GM23338 (cell line): ENCODE data around the gene PTPN18. TPM values are rescaled to one million over a fixed set of nuclear protein-coding genes. Genes with fewer than 3 reads are reported as not detected.

ENCODE experiments used
- ATAC-seq: fragments of 200-7000 bp; cut with Tn5 transposase; 3 replicates; pipeline ENCODE4 v1.9.1; 2020
- DNase-seq: peaks from one replicate; pipeline ENCODE4 v3.0.0-alpha.2; 2015; ENCODE audit warnings: low spot score
- H2AFZ ChIP-seq: fragments of 200-600 bp; sonication (generic); 2 replicates; pipeline ENCODE4 v1.8.0; 2016; ENCODE audit warnings: antibody characterized with exemption, mild to moderate bottlenecking, moderate library complexity
- H3F3A ChIP-seq: fragments of 200-600 bp; sonication (generic); replicated peaks from 2 replicates; pipeline ENCODE4 v1.8.0; 2017; ENCODE audit warnings: antibody characterized with exemption, mixed run types, low read depth
- H3K27ac ChIP-seq: fragments of 200-600 bp; sonication (generic); 2 replicates; pipeline ENCODE4 v1.6.1; 2016; ENCODE audit warnings: low read depth
- H3K27me3 ChIP-seq: fragments of 200-600 bp; sonication (generic); 2 replicates; pipeline ENCODE4 v1.8.0; 2016; ENCODE audit warnings: mild to moderate bottlenecking, mixed run types, moderate library complexity; ENCODE audit not compliant: insufficient read depth
- H3K36me3 ChIP-seq: fragments of 200-600 bp; sonication (generic); 2 replicates; pipeline ENCODE4 v1.8.0; 2016; ENCODE audit warnings: mild to moderate bottlenecking; ENCODE audit not compliant: insufficient read depth
- H3K4me1 ChIP-seq: fragments of 200-600 bp; sonication (generic); 2 replicates; pipeline ENCODE4 v1.8.0; 2016; ENCODE audit warnings: mild to moderate bottlenecking, moderate library complexity; ENCODE audit not compliant: insufficient read depth
- H3K4me2 ChIP-seq: fragments of 200-600 bp; sonication (generic); 2 replicates; pipeline ENCODE4 v1.7.1; 2017; ENCODE audit warnings: mixed run types
- H3K4me3 ChIP-seq: fragments of 200-600 bp; sonication (generic); 2 replicates; pipeline ENCODE4 v1.6.1; 2016; ENCODE audit warnings: mixed run types
- H3K79me2 ChIP-seq: fragments of 200-600 bp; sonication (generic); replicated peaks from 2 replicates; pipeline ENCODE4 v1.8.0; 2017; ENCODE audit warnings: mild to moderate bottlenecking; ENCODE audit not compliant: insufficient read depth
- H3K9me2 ChIP-seq: fragments of 200-600 bp; sonication (generic); 2 replicates; pipeline ENCODE4 v1.8.0; 2017; ENCODE audit not compliant: insufficient read depth
- H4K20me1 ChIP-seq: fragments of 200-600 bp; sonication (generic); replicated peaks from 2 replicates; pipeline ENCODE4 v1.8.0; 2017; ENCODE audit warnings: mild to moderate bottlenecking; ENCODE audit not compliant: insufficient read depth
- H3K27ac Mint-ChIP-seq: 2 replicates; pipeline ENCODE4 v1.8.0; 2020; ENCODE audit warnings: inconsistent platforms, mild to moderate bottlenecking, moderate library complexity, mixed read lengths
- H3K27me3 Mint-ChIP-seq: 3 replicates; pipeline ENCODE4 v1.8.0; 2022; ENCODE audit warnings: low read depth, mild to moderate bottlenecking, moderate library complexity, mixed read lengths, inconsistent platforms; ENCODE audit not compliant: insufficient read depth, poor library complexity
- H3K36me3 Mint-ChIP-seq: 3 replicates; pipeline ENCODE4 v1.8.0; 2021; ENCODE audit warnings: low read depth, mild to moderate bottlenecking, inconsistent platforms, moderate library complexity, mixed read lengths
- H3K4me1 Mint-ChIP-seq: 3 replicates; pipeline ENCODE4 v1.8.0; 2020; ENCODE audit warnings: mild to moderate bottlenecking, inconsistent platforms, mixed read lengths
- H3K4me3 Mint-ChIP-seq: 3 replicates; pipeline ENCODE4 v1.8.0; 2021; ENCODE audit warnings: moderate library complexity, mild to moderate bottlenecking, inconsistent platforms, mixed read lengths
- H3K9me3 Mint-ChIP-seq: 3 replicates; pipeline ENCODE4 v1.8.0; 2020; ENCODE audit warnings: moderate library complexity, mild to moderate bottlenecking, inconsistent platforms, mixed read lengths
- CREB1 ChIP-seq: fragments of 250-450 bp; sonication (Bioruptor Pico); IDR thresholded peaks from 2 replicates; pipeline ENCODE4 v1.5.0; 2020; ENCODE audit warnings: low read depth, mild to moderate bottlenecking, moderate library complexity
- EZH2 ChIP-seq: fragments of 200-600 bp; sonication (generic); IDR thresholded peaks from one replicate; pipeline ENCODE4 v1.8.0; 2017; ENCODE audit warnings: antibody characterized with exemption, mild to moderate bottlenecking, low read depth; ENCODE audit not compliant: unreplicated experiment
- EZH2phosphoT487 ChIP-seq: fragments of 200-600 bp; sonication (generic); IDR thresholded peaks from one replicate; pipeline ENCODE4 v1.8.1; 2018; ENCODE audit warnings: antibody characterized with exemption; ENCODE audit not compliant: unreplicated experiment
- JUNB ChIP-seq: IDR thresholded peaks from one replicate; pipeline ENCODE4 v1.6.1; 2016; ENCODE audit warnings: antibody characterized with exemption; ENCODE audit not compliant: unreplicated experiment
- NANOG ChIP-seq: IDR thresholded peaks from 2 replicates; pipeline ENCODE4 v1.6.1; 2016; ENCODE audit warnings: antibody characterized with exemption, borderline replicate concordance
- POLR2AphosphoS5 ChIP-seq: IDR thresholded peaks from 2 replicates; pipeline ENCODE4 v1.6.1; 2016; ENCODE audit warnings: antibody characterized with exemption, low read depth
- REST ChIP-seq: IDR thresholded peaks from one replicate; pipeline ENCODE4 v1.6.1; 2018; ENCODE audit warnings: antibody characterized with exemption; ENCODE audit not compliant: unreplicated experiment
- STAT1 ChIP-seq: IDR thresholded peaks from one replicate; pipeline ENCODE4 v1.6.1; 2016; ENCODE audit warnings: antibody characterized with exemption; ENCODE audit not compliant: unreplicated experiment
- ZNF114 ChIP-seq: fragments of 250-450 bp; sonication (Bioruptor Pico); IDR thresholded peaks from 2 replicates; pipeline ENCODE4 v1.5.0; 2020; ENCODE audit warnings: mild to moderate bottlenecking, moderate library complexity
- ZNF331 ChIP-seq: fragments of 250-450 bp; sonication (Bioruptor Pico); IDR thresholded peaks from 2 replicates; pipeline ENCODE4 v1.5.0; 2020; ENCODE audit warnings: low read depth, mild to moderate bottlenecking, moderate library complexity
- polyA plus RNA-seq: library from polyadenylated mRNA; unstranded; fragments of >200 nt; fragmentation: Nextera tagmentation; extraction: Ambion mirVana; gene quantifications from 2 replicates; pipeline ENCODE4 v1.2.1, GENCODE V29; 2016
- total RNA-seq: library from RNA; depleted of rRNA; stranded (reverse); fragments of >200 nt; shearing (Covaris generic); gene quantifications from 2 replicates; pipeline ENCODE4 v1.2.3, GENCODE V29; 2014
- TF ChIP-seq, protein P1 (sequence below): IDR thresholded peaks from 2 replicates; pipeline ENCODE4 v1.6.1; 2016; ENCODE audit warnings: antibody characterized with exemption
- TF ChIP-seq, protein P2 (sequence below), 2 experiments: fragments of 200-600 bp in 1 of 2; sonication (generic) in 1 of 2; conservative IDR thresholded peaks; 2 replicates each; pipeline versions ENCODE4 v1.5.1 to v1.6.1; 2016 to 2017; ENCODE audit warnings: antibody characterized with exemption in 2 of 2, low read depth in 2 of 2, mild to moderate bottlenecking in 2 of 2, moderate library complexity in 1 of 2

PTPN18 gene
- total and polyA plus RNA-seq, 2 experiments from 2014 or later: 10.1 to 10.9 TPM

- Histone ChIP-seq H3K36me3 (no peaks in the 10 kb centered on the region), H3K4me3 (no peak overlapping the region), H3K27me3 (no peaks in the 10 kb centered on the region), H2AFZ (no peak overlapping the region), H3K79me2 (no peaks in the 10 kb centered on the region), H3K4me1 (no peaks in the 10 kb centered on the region), H3K9me2 (no peaks in the 10 kb centered on the region), H3K4me2 (no peak overlapping the region), H3K27ac (no peak overlapping the region), H4K20me1 (no peaks in the 10 kb centered on the region), H3F3A (no peaks in the 10 kb centered on the region)
- Mint-ChIP-seq H3K27me3 (peaks cover 2% of the 10 kb centered on the region), H3K9me3 (no peaks in the 10 kb centered on the region; the same call in 2 of the 3 replicates), H3K27ac (no peak overlapping the region), H3K4me3 (no peak overlapping the region), H3K36me3 (no peaks in the 10 kb centered on the region), H3K4me1 (no peaks in the 10 kb centered on the region)
- no peak for DNase-seq
- no peak for TF ChIP-seq JUNB
- no peak for TF ChIP-seq ZNF114 (CRISPR knock-in tag)
- TF ChIP-seq, protein P1, sequence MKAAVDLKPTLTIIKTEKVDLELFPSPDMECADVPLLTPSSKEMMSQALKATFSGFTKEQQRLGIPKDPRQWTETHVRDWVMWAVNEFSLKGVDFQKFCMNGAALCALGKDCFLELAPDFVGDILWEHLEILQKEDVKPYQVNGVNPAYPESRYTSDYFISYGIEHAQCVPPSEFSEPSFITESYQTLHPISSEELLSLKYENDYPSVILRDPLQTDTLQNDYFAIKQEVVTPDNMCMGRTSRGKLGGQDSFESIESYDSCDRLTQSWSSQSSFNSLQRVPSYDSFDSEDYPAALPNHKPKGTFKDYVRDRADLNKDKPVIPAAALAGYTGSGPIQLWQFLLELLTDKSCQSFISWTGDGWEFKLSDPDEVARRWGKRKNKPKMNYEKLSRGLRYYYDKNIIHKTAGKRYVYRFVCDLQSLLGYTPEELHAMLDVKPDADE: no peak
- TF ChIP-seq ZNF331: no peak
- TF ChIP-seq NANOG: no peak
- no peak for TF ChIP-seq CREB1 (CRISPR knock-in tag)
- TF ChIP-seq POLR2AphosphoS5: no peak
- TF ChIP-seq REST: no peak
- no peak for TF ChIP-seq EZH2
- no peak for ATAC-seq
Measured at GRCh38 chr2:130310881-130311280, 45.0 kb upstream of the PTPN18 start.

DNA sequence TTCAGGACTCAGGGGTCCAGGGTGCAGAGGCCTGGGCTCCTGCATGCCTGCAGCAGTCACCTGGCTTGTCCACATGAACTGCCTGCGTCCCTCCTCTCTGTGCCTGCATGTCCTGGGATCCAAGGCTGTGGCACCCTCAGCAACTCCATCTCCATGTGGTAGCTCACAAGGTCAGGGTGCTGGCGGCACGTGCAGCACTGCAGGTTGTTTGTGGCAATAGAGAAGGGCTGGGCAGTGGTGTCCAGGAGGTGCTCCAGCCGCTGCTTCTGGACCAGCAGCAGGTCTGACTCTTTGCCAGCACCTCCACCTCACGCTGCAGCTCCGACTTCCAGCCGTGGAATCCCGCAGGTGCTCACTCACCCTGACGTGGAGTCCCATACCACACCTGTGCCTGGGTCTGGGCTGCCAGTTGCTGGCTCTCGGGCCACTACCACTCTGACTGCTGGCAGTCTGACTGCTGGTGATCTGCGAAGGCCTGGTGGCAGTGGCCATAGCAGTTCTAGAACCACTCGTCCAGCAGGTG lies 42.0 kb upstream of the PTPN18 start:
- H3K4me1 ChIP-seq: no peaks in the 10 kb centered on the region
- H3K9me2 ChIP-seq: no peaks in the 10 kb centered on the region
- H3K27ac ChIP-seq: no peak overlapping the region
- no peaks in the 10 kb centered on the region for H3F3A ChIP-seq
- peaks cover 4% of the 10 kb centered on the region for H3K27me3 Mint-ChIP-seq
- no peak overlapping the region for H3K4me3 ChIP-seq
- no peak for DNase-seq
- no peak overlapping the region for H3K27ac Mint-ChIP-seq
- H3K9me3 Mint-ChIP-seq: no peaks in the 10 kb centered on the region
- no peak overlapping the region for H2AFZ ChIP-seq
- H4K20me1 ChIP-seq: no peaks in the 10 kb centered on the region
- no peak overlapping the region for H3K4me2 ChIP-seq
- H3K79me2 ChIP-seq: no peaks in the 10 kb centered on the region
- H3K4me3 Mint-ChIP-seq: no peak overlapping the region
- H3K4me1 Mint-ChIP-seq: no peaks in the 10 kb centered on the region
- no peak for ATAC-seq
- H3K36me3 ChIP-seq: no peaks in the 10 kb centered on the region
- H3K36me3 Mint-ChIP-seq: no peaks in the 10 kb centered on the region
- H3K27me3 ChIP-seq: no peaks in the 10 kb centered on the region
- TF ChIP-seq POLR2AphosphoS5 (no peak), REST (no peak), NANOG (no peak), CREB1 (CRISPR knock-in tag) (no peak), EZH2phosphoT487 (no peak), ZNF331 (no peak), STAT1 (no peak), JUNB (no peak), EZH2 (no peak)
- TF ChIP-seq, protein P1: no peak
- TF ChIP-seq, protein P2, sequence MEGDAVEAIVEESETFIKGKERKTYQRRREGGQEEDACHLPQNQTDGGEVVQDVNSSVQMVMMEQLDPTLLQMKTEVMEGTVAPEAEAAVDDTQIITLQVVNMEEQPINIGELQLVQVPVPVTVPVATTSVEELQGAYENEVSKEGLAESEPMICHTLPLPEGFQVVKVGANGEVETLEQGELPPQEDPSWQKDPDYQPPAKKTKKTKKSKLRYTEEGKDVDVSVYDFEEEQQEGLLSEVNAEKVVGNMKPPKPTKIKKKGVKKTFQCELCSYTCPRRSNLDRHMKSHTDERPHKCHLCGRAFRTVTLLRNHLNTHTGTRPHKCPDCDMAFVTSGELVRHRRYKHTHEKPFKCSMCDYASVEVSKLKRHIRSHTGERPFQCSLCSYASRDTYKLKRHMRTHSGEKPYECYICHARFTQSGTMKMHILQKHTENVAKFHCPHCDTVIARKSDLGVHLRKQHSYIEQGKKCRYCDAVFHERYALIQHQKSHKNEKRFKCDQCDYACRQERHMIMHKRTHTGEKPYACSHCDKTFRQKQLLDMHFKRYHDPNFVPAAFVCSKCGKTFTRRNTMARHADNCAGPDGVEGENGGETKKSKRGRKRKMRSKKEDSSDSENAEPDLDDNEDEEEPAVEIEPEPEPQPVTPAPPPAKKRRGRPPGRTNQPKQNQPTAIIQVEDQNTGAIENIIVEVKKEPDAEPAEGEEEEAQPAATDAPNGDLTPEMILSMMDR (conservative IDR thresholded peaks at IDR 0.05; ENCODE audit: low read depth in 2 of 2): no peak
